LNCaP clone FGC (cell line): ENCODE data around the gene DENND10.
"Not testable (repeated sequence)": the region's sequence is repeated elsewhere in the genome, so short reads cannot be mapped to it uniquely, and the experiment has no call there.

ENCODE experiments used
- DNase-seq: peaks from one replicate; pipeline ENCODE4 v3.0.0-alpha.2; 2011; ENCODE audit warnings: low read depth
- H3K4me3 ChIP-seq: 2 replicates; pipeline ENCODE4 v1.5.1; 2011; ENCODE audit warnings: mild to moderate bottlenecking, low read depth, low read length, control low read depth
- CTCF ChIP-seq: IDR thresholded peaks from 2 replicates; pipeline ENCODE4 v1.5.1; 2012; ENCODE audit warnings: mild to moderate bottlenecking; ENCODE audit not compliant: control insufficient read depth, insufficient read depth; ENCODE audit errors: extremely low read depth

Gene DENND10

GRCh38 chr10:119133949-119134348, 30.0 kb downstream of the DENND10 start:
- no peak for DNase-seq
- no peak for TF ChIP-seq CTCF
- no peak overlapping the region for H3K4me3 ChIP-seq

- DNase-seq, result no peak
Observed at GRCh38 chr10:119135513-119135881, 31.6 kb downstream of the DENND10 start.

DNA sequence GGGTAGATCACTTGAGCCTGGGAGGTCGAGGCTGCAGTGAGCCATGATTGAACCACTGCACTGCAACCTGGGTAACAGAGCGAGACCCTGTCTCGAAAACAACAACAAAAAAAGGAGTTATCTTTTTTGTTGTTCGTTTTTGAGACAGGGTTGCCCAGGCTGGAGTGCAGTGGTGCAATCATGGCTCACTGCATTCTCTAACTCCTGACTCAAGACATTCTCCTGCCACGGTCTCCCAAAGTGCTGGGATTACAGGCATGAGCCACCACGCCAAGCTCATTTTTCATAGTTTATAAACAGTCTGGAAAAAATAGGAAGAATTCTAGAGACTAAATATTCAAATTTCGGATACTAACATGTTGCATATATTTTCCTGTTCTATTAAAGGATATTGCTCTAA, 32.2 kb downstream of the DENND10 start:
- DNase-seq, result no peak
- no peak overlapping the region for H3K4me3 ChIP-seq
- no peak for TF ChIP-seq CTCF

More at GRCh38 chr10:119135513-119135881, 31.6 kb downstream of the DENND10 start:
- H3K4me3 ChIP-seq, result no peak overlapping the region
- no peak for TF ChIP-seq CTCF

GRCh38 chr10:119137878-119138277, 34.0 kb downstream of the DENND10 start:
- not testable (repeated sequence) for H3K4me3 ChIP-seq, DNase-seq

GRCh38 chr10:119138346-119139306, 34.7 kb downstream of the DENND10 start:
- no peak overlapping the region for H3K4me3 ChIP-seq
- no peak for DNase-seq
- no peak for TF ChIP-seq CTCF

DNA sequence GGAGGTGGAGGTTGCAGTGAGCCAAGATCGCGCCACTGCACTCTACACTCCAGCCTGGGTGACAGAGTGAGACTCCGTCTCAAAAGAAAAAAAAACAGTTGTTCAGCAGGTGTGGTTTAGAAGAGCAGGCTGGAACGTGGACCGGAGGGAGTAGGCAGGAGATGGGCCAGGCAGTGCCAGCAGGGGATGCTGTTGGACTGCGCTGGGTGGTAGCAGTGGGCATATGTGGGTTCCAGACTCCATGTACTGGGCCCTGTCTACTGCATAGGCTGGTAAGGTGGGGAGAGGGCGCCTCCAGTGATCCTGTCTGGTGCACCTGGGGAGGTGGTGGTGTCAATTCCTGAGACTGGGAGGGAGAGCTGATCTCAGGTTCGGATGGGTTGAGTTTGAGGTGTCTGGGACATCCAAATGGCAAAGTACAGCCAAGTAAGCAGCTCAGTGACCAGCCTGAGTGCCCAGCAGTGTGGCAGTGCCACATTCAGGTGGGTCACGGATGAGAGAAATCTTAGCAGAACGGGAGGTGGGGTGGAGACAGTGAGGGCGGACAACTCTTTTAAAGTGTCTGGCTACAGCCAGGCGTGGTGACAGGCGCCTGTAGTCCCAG, 35.7 kb downstream of the DENND10 start:
- no peak for TF ChIP-seq CTCF
- no peak for DNase-seq
- H3K4me3 ChIP-seq, result no peak overlapping the region

GRCh38 chr10:119140603-119141245, 36.8 kb downstream of the DENND10 start:
- H3K4me3 ChIP-seq, result no peak overlapping the region
- no peak for TF ChIP-seq CTCF
- DNase-seq, result no peak
